HepG2 (cell line): ENCODE data around the gene COA5. TPM values are rescaled to one million over a fixed set of nuclear protein-coding genes. Genes with fewer than 3 reads are reported as not detected.
A peak's percentile ranks its signal among the peaks of the same experiment; 100 is the strongest.

Source experiments
- ATAC-seq: fragments of 200-7000 bp; cut with Tn5 transposase; 3 replicates; pipeline ENCODE4 v1.9.1; 2020; ENCODE audit warnings: mild to moderate bottlenecking, moderate library complexity
- BruUV-seq: library from RNA; stranded (reverse); fragments of 400-500 nt; replicated peaks from 2 replicates; lab custom pipeline; 2021; lab: Mats Ljungman, UMichigan
- CTCF ChIA-PET: fragments of 300-600 bp; formaldehyde crosslinking; extraction: SDS; loops from one replicate; lab custom pipeline; 2021; ENCODE audit warnings: low total read pairs, inconsistent platforms, low intra/inter-chr PET ratio; lab: Yijun Ruan, JAX
- POLR2A ChIA-PET: fragments of 350-600 bp; sonication (Branson Sonifier 250); formaldehyde crosslinking; loops from one replicate; lab custom pipeline; 2020; ENCODE audit warnings: antibody characterized with exemption, inconsistent platforms; lab: Yijun Ruan, JAX
- DNase-seq: peaks from one replicate; pipeline ENCODE4 v3.0.0-alpha.2; 2015; ENCODE audit warnings: low spot score
- FAIRE-seq: peaks from 3 replicates; lab custom pipeline; 2011; peaks lifted over from hg19 to GRCh38; lab: Jason Lieb, UNC
- H2AFZ ChIP-seq: one replicate; pipeline ENCODE4 v1.6.1; 2011; ENCODE audit warnings: low read length, inconsistent platforms
- H3K27ac ChIP-seq: fragments of 300-600 bp; 3 replicates; pipeline ENCODE4 v1.8.0; 2011; ENCODE audit warnings: mixed run types, mild to moderate bottlenecking, mixed read lengths, low read length, inconsistent platforms; ENCODE audit not compliant: insufficient read depth; ENCODE audit errors: extremely low read length
- H3K27me3 ChIP-seq, 2 experiments: fragments of 200-600 bp in 1 of 2; 2 replicates in 1 of 2; 3 replicates in 1 of 2; pipeline versions ENCODE4 v1.6.0 to v1.8.0; 2011; ENCODE audit warnings: low read length in 2 of 2, mild to moderate bottlenecking in 2 of 2, moderate library complexity in 2 of 2, inconsistent platforms in 1 of 2; ENCODE audit not compliant: insufficient read depth in 2 of 2, control insufficient read depth in 1 of 2
- H3K36me3 ChIP-seq, 2 experiments: fragments of 200-600 bp in 1 of 2; replicated peaks in 1 of 2; 2 replicates in 1 of 2; 3 replicates in 1 of 2; pipeline versions ENCODE4 v1.5.1 to v1.8.0; 2011; ENCODE audit warnings: low read length in 2 of 2, inconsistent platforms in 1 of 2; ENCODE audit not compliant: insufficient read depth in 2 of 2, control insufficient read depth in 1 of 2
- H3K4me1 ChIP-seq: 2 replicates; pipeline ENCODE4 v1.5.1; 2012; ENCODE audit warnings: low read length, inconsistent platforms; ENCODE audit not compliant: insufficient read depth
- H3K4me2 ChIP-seq: 2 replicates; pipeline ENCODE4 v1.6.0; 2011; ENCODE audit warnings: low read depth, low read length, inconsistent platforms
- H3K4me3 ChIP-seq, 3 experiments: fragments of 200-600 bp in 1 of 3; sonication (generic), shearing (Covaris generic) in 1 of 3; replicated peaks in 1 of 3; 2 replicates each; pipeline ENCODE4 v1.5.1; 2011 to 2016; ENCODE audit warnings: low read length in 3 of 3, inconsistent platforms in 2 of 3, low read depth in 2 of 3, mild to moderate bottlenecking in 2 of 3, control low read depth in 1 of 3, mixed read lengths in 1 of 3; ENCODE audit not compliant: insufficient read depth in 1 of 3
- H3K79me2 ChIP-seq: one replicate; pipeline ENCODE4 v1.6.1; 2011; ENCODE audit warnings: low read length, inconsistent platforms; ENCODE audit not compliant: insufficient read depth
- H3K9ac ChIP-seq: 2 replicates; pipeline ENCODE4 v1.6.0; 2011; ENCODE audit warnings: mild to moderate bottlenecking, low read depth, low read length, inconsistent platforms; ENCODE audit not compliant: insufficient read depth
- H3K9me3 ChIP-seq: 2 replicates; pipeline ENCODE4 v1.5.1; 2012; ENCODE audit warnings: mild to moderate bottlenecking, low read length
- H4K20me1 ChIP-seq: 2 replicates; pipeline ENCODE4 v1.6.0; 2011; ENCODE audit warnings: inconsistent platforms, mild to moderate bottlenecking, low read length, moderate library complexity; ENCODE audit not compliant: insufficient read depth
- ARID2 ChIP-seq: sonication (generic); formaldehyde crosslinking; IDR thresholded peaks from 2 replicates; pipeline ENCODE4 v1.8.1; 2022; ENCODE audit warnings: mild to moderate bottlenecking, missing genetic modification reagents, borderline replicate concordance
- CEBPG ChIP-seq: IDR thresholded peaks from 2 replicates; pipeline ENCODE4 v1.6.1; 2016
- GABPA ChIP-seq, 2 experiments: IDR thresholded peaks; 2 replicates each; pipeline ENCODE4 v1.6.1; 2011 to 2016; ENCODE audit warnings: low read depth in 2 of 2, low read length in 1 of 2, missing biosample characterization in 1 of 2, missing genetic modification characterization in 1 of 2
- GLMP ChIP-seq: sonication (generic); formaldehyde crosslinking; IDR thresholded peaks from 2 replicates; pipeline ENCODE4 v1.9.0; 2021; ENCODE audit warnings: missing genetic modification reagents, mild to moderate bottlenecking, borderline replicate concordance
- NFAT5 ChIP-seq: sonication (generic); formaldehyde crosslinking; IDR thresholded peaks from 2 replicates; pipeline ENCODE4 v1.4.0; 2020; ENCODE audit warnings: missing genetic modification reagents
- RAD21 ChIP-seq: fragments of 450-650 bp; formaldehyde crosslinking; IDR thresholded peaks from 2 replicates; pipeline ENCODE4 v1.5.0; 2020; ENCODE audit warnings: mild to moderate bottlenecking
- SIX4 ChIP-seq: sonication (generic); formaldehyde crosslinking; IDR thresholded peaks from 2 replicates; pipeline ENCODE4 v1.4.0; 2020; ENCODE audit warnings: missing genetic modification reagents
- ZEB1 ChIP-seq: IDR thresholded peaks from 2 replicates; pipeline ENCODE4 v1.6.1; 2012; ENCODE audit warnings: mild to moderate bottlenecking, low read depth, inconsistent platforms; ENCODE audit not compliant: insufficient replicate concordance
- ZNF101 ChIP-seq: sonication (generic); formaldehyde crosslinking; IDR thresholded peaks from 2 replicates; pipeline ENCODE4 v1.4.0; 2020; ENCODE audit warnings: mild to moderate bottlenecking, low read depth, missing genetic modification reagents, borderline replicate concordance
- ZNF788 ChIP-seq: sonication (generic); formaldehyde crosslinking; IDR thresholded peaks from 2 replicates; pipeline ENCODE4 v1.5.0; 2020; ENCODE audit warnings: mild to moderate bottlenecking, missing genetic modification reagents, borderline replicate concordance
- WGBS: methylation state at CpG from one replicate; pipeline ENCODE4 v1.1.6; 2017; ENCODE audit warnings: low lambda C conversion rate; 5-methylcytosine and 5-hydroxymethylcytosine counted together
- in situ Hi-C: cut with HindIII; loops from 2 replicates; pipeline ENCODE4 v1.10.0; 2017; ENCODE audit warnings: low pct_unique_long_range_greater_than_20kb; ENCODE audit not compliant: extremely low pct_ligation_motif_present
- intact Hi-C: fragments of 100-400 bp; cut with micrococcal nuclease; formaldehyde crosslinking; loops from one replicate; pipeline ENCODE4 v1.10.0; 2022; ENCODE audit not compliant: unreplicated experiment
- polyA plus RNA-seq, 8 experiments: library from polyadenylated mRNA; depleted of rRNA in 3 of 8; stranded (reverse) in 7 of 8; unstranded in 1 of 8; fragments of >200 nt; fragmentation: Illumina TruSeq in 4 of 8; extraction: Trizol in 4 of 8; gene quantifications; 2 replicates each; pipeline versions ENCODE4 v1.2.1 to v1.2.3, GENCODE V29; 2011 to 2016; ENCODE audit warnings: low read depth in 4 of 8, missing spikeins in 1 of 8, mixed read lengths in 1 of 8; ENCODE audit not compliant: insufficient read depth in 1 of 8
- total RNA-seq, 5 experiments: library from RNA; depleted of rRNA; stranded (reverse); fragments of >200 nt; fragmentation: Illumina TruSeq; extraction: Trizol; gene quantifications; 2 replicates each; pipeline ENCODE4 v1.2.3, GENCODE V29; 2016; ENCODE audit warnings: low read depth in 1 of 5

The COA5 gene
- total and polyA plus RNA-seq, 2 of the 13 experiments (the other 11 are each of a cell fraction or from before 2014, with no cell fraction given): 43.6 to 64.5 TPM

GRCh38 chr2:98565286-98565860 is 42.9 kb downstream of the COA5 start:
- H3K4me1 ChIP-seq: 0 out of 2 replicates have a peak, but pooled peaks cover under 1% of the 10 kb centered on the region
- TF ChIP-seq ZEB1: no peak
- TF ChIP-seq RAD21 (CRISPR knock-in tag): no peak
- TF ChIP-seq, all 625 proteins: peak for 0
- DNase-seq (no peak), ATAC-seq (no peak), FAIRE-seq (no peak)
- intact Hi-C loops: no loop called here
- Histone ChIP-seq H3K9me3 (no peaks in the 10 kb centered on the region), H4K20me1 (no peaks in the 10 kb centered on the region), H3K79me2 (no peaks in the 10 kb centered on the region), H2AFZ (no peak overlapping the region), H3K9ac (no peak overlapping the region), H3K36me3 (peaks cover 12 to 38% of the 10 kb centered on the region in 2 experiments; a peak in 4 of 5 replicates), H3K27ac (no peak overlapping the region), H3K4me2 (no peak overlapping the region), H3K4me3 (no peak overlapping the region), H3K27me3 (no peaks in the 10 kb centered on the region)
- 94% methylated on average over 9 of the region's 9 CpGs for WGBS
- in situ Hi-C loops: loop anchor here (5.0 kb wide), 1 partner anchor 37 kb away; no protein-coding TSS in a partner anchor
- CTCF ChIA-PET: no interaction called here
- POLR2A ChIA-PET: no interaction called here
- BruUV-seq: no TSS peak

GRCh38 chr2:98564541-98565132 is 43.7 kb downstream of the COA5 start:
- intact Hi-C loops: no loop called here
- Histone ChIP-seq H3K79me2 (no peaks in the 10 kb centered on the region), H3K4me2 (no peak overlapping the region), H3K27me3 (no peaks in the 10 kb centered on the region), H4K20me1 (no peaks in the 10 kb centered on the region), H2AFZ (no peak overlapping the region), H3K4me1 (peaks cover 8% of the 10 kb centered on the region; the same call in 1 of the 2 replicates), H3K9ac (no peak overlapping the region), H3K9me3 (no peaks in the 10 kb centered on the region), H3K27ac (no peak overlapping the region), H3K4me3 (no peak overlapping the region), H3K36me3 (peaks cover 12 to 37% of the 10 kb centered on the region in 2 experiments; a peak in 4 of 5 replicates)
- DNase-seq: peak; percentile 9
- WGBS: 98% methylated on average over 15 of the region's 17 CpGs
- BruUV-seq: no TSS peak
- in situ Hi-C loops: loop anchor here (5.0 kb wide), 1 partner anchor 38 kb away; no protein-coding TSS in a partner anchor
- ChIA-PET CTCF (no interaction called here), POLR2A (no interaction called here)
- ATAC-seq: no peak
- FAIRE-seq: no peak
- no peak for TF ChIP-seq SIX4 (CRISPR knock-in tag)
- TF ChIP-seq NFAT5 (CRISPR knock-in tag): no peak
- TF ChIP-seq GLMP: no peak
- TF ChIP-seq ARID2 (CRISPR knock-in tag): no peak
- TF ChIP-seq ZNF788 (CRISPR knock-in tag): no peak
- no peak for TF ChIP-seq CEBPG
- no peak for TF ChIP-seq ZNF101 (CRISPR knock-in tag)
- TF ChIP-seq GABPA (IDR thresholded peaks at IDR 0.05; ENCODE audit: low read depth, low read length): no peak
- TF ChIP-seq GABPA (CRISPR knock-in tag; IDR thresholded peaks at IDR 0.05; ENCODE audit: low read depth): peak; percentile 82
